ENCODE data around the gene DNLZ.

The DNLZ gene

GRCh38 chr9:136395345-136396218 is 32.0 kb upstream of the DNLZ start:
- no peak for DNase-seq

- no peak for DNase-seq
Measured at GRCh38 chr9:136395020-136395340, 31.4 kb upstream of the DNLZ start.

GRCh38 chr9:136394312-136395019 is 30.9 kb upstream of the DNLZ start:
- DNase-seq, result no peak

- no peak for DNase-seq
Measured at GRCh38 chr9:136393531-136393930, 30.0 kb upstream of the DNLZ start.

- DNase-seq, result no peak
Measured at GRCh38 chr9:136392538-136393449, 29.2 kb upstream of the DNLZ start.

- DNase-seq, result no peak
Measured at GRCh38 chr9:136391737-136392537, 28.4 kb upstream of the DNLZ start.

- no peak for DNase-seq
Measured at GRCh38 chr9:136389396-136389795, 25.9 kb upstream of the DNLZ start.

- no peak for DNase-seq
Measured at GRCh38 chr9:136387217-136387616, 23.7 kb upstream of the DNLZ start.

GRCh38 chr9:136386018-136386417 is 22.5 kb upstream of the DNLZ start:
- DNase-seq, result peak; percentile 32

GRCh38 chr9:136385015-136385414 is 21.5 kb upstream of the DNLZ start:
- DNase-seq, result no peak

GRCh38 chr9:136383436-136383835 is 19.9 kb upstream of the DNLZ start:
- DNase-seq, result no peak

GRCh38 chr9:136381966-136382513 is 18.5 kb upstream of the DNLZ start:
- no peak for DNase-seq

GRCh38 chr9:136381311-136381710 is 17.8 kb upstream of the DNLZ start:
- no peak for DNase-seq

GRCh38 chr9:136380381-136380780 is 16.8 kb upstream of the DNLZ start:
- no peak for DNase-seq

GRCh38 chr9:136379891-136380290 is 16.3 kb upstream of the DNLZ start:
- DNase-seq, result no peak

- DNase-seq, result no peak
Measured at GRCh38 chr9:136379401-136379800, 15.9 kb upstream of the DNLZ start.

- no peak for DNase-seq
Measured at GRCh38 chr9:136379003-136379287, 15.4 kb upstream of the DNLZ start.

- no peak for DNase-seq
Measured at GRCh38 chr9:136378170-136379002, 14.8 kb upstream of the DNLZ start.

- no peak for DNase-seq
Measured at GRCh38 chr9:136377341-136378169, 14.0 kb upstream of the DNLZ start.

GRCh38 chr9:136376457-136376856 is 12.9 kb upstream of the DNLZ start:
- no peak for DNase-seq

- DNase-seq, result no peak
Measured at GRCh38 chr9:136375096-136375495, 11.6 kb upstream of the DNLZ start.
